H1 (cell line): ENCODE results near the gene MCEMP1. TPM values are rescaled to one million over a fixed set of nuclear protein-coding genes. Genes with fewer than 3 reads are reported as not detected.

ENCODE experiments used
- CTCF ChIA-PET: fragments of 300-600 bp; sonication (Branson Sonifier 250); formaldehyde crosslinking; loops from one replicate; lab custom pipeline; 2021; ENCODE audit not compliant: partially characterized antibody; lab: Charles Lee
- POLR2A ChIA-PET: fragments of 300-600 bp; sonication (Branson Sonifier 250); formaldehyde crosslinking; loops from one replicate; lab custom pipeline; 2021; ENCODE audit warnings: inconsistent platforms; ENCODE audit not compliant: partially characterized antibody; lab: Charles Lee
- DNase-seq, 2 experiments: peaks; one replicate each; pipeline versions ENCODE4 v3.0.0 to v3.0.0-alpha.2; 2010 to 2022; ENCODE audit warnings: low spot score in 2 of 2, low read depth in 1 of 2, mixed read lengths in 1 of 2
- FAIRE-seq: peaks from 2 replicates; lab custom pipeline; 2011; peaks lifted over from hg19 to GRCh38; lab: Jason Lieb, UNC
- H2AFZ ChIP-seq: 2 replicates; pipeline ENCODE4 v1.8.1; 2012; ENCODE audit warnings: low read length, inconsistent platforms
- H2AK5ac ChIP-seq: 2 replicates; pipeline ENCODE4 v1.6.1; 2013; ENCODE audit warnings: low read depth, low read length
- H2BK120ac ChIP-seq: replicated peaks from 2 replicates; pipeline ENCODE3; 2013; ENCODE audit warnings: low read depth, low read length, inconsistent platforms
- H2BK12ac ChIP-seq: 2 replicates; pipeline ENCODE4 v1.6.1; 2013; ENCODE audit warnings: low read depth, low read length
- H2BK15ac ChIP-seq: 2 replicates; pipeline ENCODE4 v1.6.1; 2013; ENCODE audit warnings: low read length
- H2BK20ac ChIP-seq: 2 replicates; pipeline ENCODE4 v1.6.1; 2013; ENCODE audit warnings: low read length
- H2BK5ac ChIP-seq: 2 replicates; pipeline ENCODE4 v1.6.1; 2013; ENCODE audit warnings: low read depth, low read length
- H3K14ac ChIP-seq: 2 replicates; pipeline ENCODE4 v1.6.1; 2013; ENCODE audit warnings: inconsistent platforms; ENCODE audit not compliant: insufficient read length
- H3K18ac ChIP-seq: 2 replicates; pipeline ENCODE4 v1.6.1; 2013; ENCODE audit warnings: low read length; ENCODE audit errors: extremely low read depth
- H3K23ac ChIP-seq: 2 replicates; pipeline ENCODE4 v1.6.1; 2013; ENCODE audit warnings: inconsistent platforms; ENCODE audit not compliant: insufficient read length
- H3K23me2 ChIP-seq: 2 replicates; pipeline ENCODE4 v1.6.1; 2013; ENCODE audit warnings: low read depth, low read length
- H3K27ac ChIP-seq: 2 replicates; pipeline ENCODE4 v1.6.1; 2011; ENCODE audit warnings: low read depth, low read length, inconsistent platforms
- H3K27me3 ChIP-seq, 4 experiments: replicated peaks in 1 of 4; 1 replicate in 1 of 4; 2 replicates in 3 of 4; pipeline versions ENCODE4 v1.6.1 to v1.8.1; 2011 to 2013; ENCODE audit warnings: low read length in 3 of 4, mild to moderate bottlenecking in 3 of 4, inconsistent platforms in 2 of 4, mixed read lengths in 2 of 4, moderate library complexity in 1 of 4; ENCODE audit not compliant: control insufficient read depth in 3 of 4, insufficient read depth in 3 of 4; ENCODE audit errors: extremely low read depth in 1 of 4
- H3K36me3 ChIP-seq, 4 experiments: 2 replicates each; pipeline versions ENCODE4 v1.6.1 to v1.8.1; 2011 to 2013; ENCODE audit warnings: mild to moderate bottlenecking in 4 of 4, low read length in 3 of 4, moderate library complexity in 2 of 4, control low read depth in 1 of 4, inconsistent platforms in 1 of 4; ENCODE audit not compliant: insufficient read depth in 4 of 4, control insufficient read depth in 2 of 4
- H3K4ac ChIP-seq: replicated peaks from 2 replicates; pipeline ENCODE3; 2013; ENCODE audit warnings: low read length, low read depth, mixed read lengths, inconsistent platforms; ENCODE audit not compliant: insufficient read length
- H3K4me1 ChIP-seq, 4 experiments: replicated peaks in 1 of 4; 1 replicate in 1 of 4; 2 replicates in 3 of 4; pipeline versions ENCODE4 v1.6.1 to v1.8.1; 2011 to 2013; ENCODE audit warnings: low read length in 3 of 4, inconsistent platforms in 2 of 4, mixed read lengths in 1 of 4; ENCODE audit not compliant: insufficient read depth in 4 of 4, control insufficient read depth in 3 of 4
- H3K4me2 ChIP-seq, 2 experiments: 2 replicates each; pipeline versions ENCODE4 v1.6.1 to v1.8.1; 2011 to 2013; ENCODE audit warnings: low read depth in 2 of 2, low read length in 2 of 2, control low read depth in 1 of 2, inconsistent platforms in 1 of 2, mild to moderate bottlenecking in 1 of 2; ENCODE audit not compliant: insufficient read depth in 1 of 2
- H3K4me3 ChIP-seq, 4 experiments: fragments of 200-600, 300-600 bp in 1 of 4; sonication (generic), shearing (Covaris generic), sonication (Bioruptor Twin) in 1 of 4; 2 replicates each; pipeline versions ENCODE4 v1.5.1 to v1.8.1; 2011 to 2016; ENCODE audit warnings: low read length in 4 of 4, low read depth in 3 of 4, control low read depth in 2 of 4, inconsistent platforms in 2 of 4, mild to moderate bottlenecking in 2 of 4, mixed read lengths in 1 of 4, moderate library complexity in 1 of 4; ENCODE audit not compliant: insufficient read depth in 2 of 4; ENCODE audit errors: extremely low read depth in 1 of 4
- H3K56ac ChIP-seq: replicated peaks from 2 replicates; pipeline ENCODE3; 2013; ENCODE audit warnings: low read depth, mild to moderate bottlenecking, mixed read lengths, low read length, inconsistent platforms; ENCODE audit not compliant: insufficient read length
- H3K79me1 ChIP-seq: 2 replicates; pipeline ENCODE4 v1.6.1; 2013; ENCODE audit warnings: low read depth, low read length, control low read depth
- H3K79me2 ChIP-seq, 2 experiments: 2 replicates each; pipeline versions ENCODE4 v1.6.1 to v1.8.1; 2012 to 2013; ENCODE audit warnings: low read length in 2 of 2, mild to moderate bottlenecking in 2 of 2, inconsistent platforms in 1 of 2; ENCODE audit not compliant: insufficient read depth in 2 of 2, control insufficient read depth in 1 of 2
- H3K9ac ChIP-seq, 4 experiments: replicated peaks in 1 of 4; 1 replicate in 1 of 4; 2 replicates in 3 of 4; pipeline versions ENCODE4 v1.6.1 to v1.8.1; 2011 to 2013; ENCODE audit warnings: low read depth in 3 of 4, low read length in 3 of 4, control low read depth in 2 of 4, mild to moderate bottlenecking in 2 of 4, moderate library complexity in 2 of 4, inconsistent platforms in 1 of 4; ENCODE audit errors: extremely low read depth in 1 of 4
- H3K9me3 ChIP-seq, 2 experiments: 2 replicates each; pipeline versions ENCODE4 v1.6.1 to v1.8.1; 2012 to 2013; ENCODE audit warnings: mild to moderate bottlenecking in 2 of 2, moderate library complexity in 2 of 2, control low read depth in 1 of 2, inconsistent platforms in 1 of 2, low read depth in 1 of 2, low read length in 1 of 2, mixed read lengths in 1 of 2; ENCODE audit not compliant: insufficient read depth in 2 of 2
- H4K20me1 ChIP-seq, 2 experiments: replicated peaks in 1 of 2; 2 replicates each; pipeline versions ENCODE3 to v1.8.1; 2011 to 2013; ENCODE audit warnings: inconsistent platforms in 2 of 2, low read length in 2 of 2, mild to moderate bottlenecking in 1 of 2; ENCODE audit not compliant: insufficient read depth in 2 of 2, control insufficient read depth in 1 of 2
- H4K5ac ChIP-seq: 2 replicates; pipeline ENCODE4 v1.6.1; 2013; ENCODE audit warnings: low read length, low read depth, mixed read lengths, inconsistent platforms; ENCODE audit not compliant: insufficient read length
- H4K8ac ChIP-seq: 2 replicates; pipeline ENCODE4 v1.8.0; 2013; ENCODE audit warnings: mild to moderate bottlenecking, moderate library complexity, low read length, inconsistent platforms; ENCODE audit not compliant: insufficient read depth; ENCODE audit errors: extremely low read depth
- H4K91ac ChIP-seq: replicated peaks from 2 replicates; pipeline ENCODE3; 2013; ENCODE audit warnings: low read length, mixed read lengths, inconsistent platforms; ENCODE audit not compliant: insufficient read length
- ATF2 ChIP-seq: IDR thresholded peaks from 2 replicates; pipeline ENCODE4 v1.6.1; 2012; ENCODE audit warnings: low read length, inconsistent platforms
- EGR1 ChIP-seq: IDR thresholded peaks from 2 replicates; pipeline ENCODE4 v1.6.1; 2011; ENCODE audit warnings: low read depth, low read length, borderline replicate concordance
- HDAC6 ChIP-seq: IDR thresholded peaks from one replicate; pipeline ENCODE4 v1.7.1; 2012; ENCODE audit warnings: low read depth, mild to moderate bottlenecking, inconsistent platforms, low read length, moderate library complexity
- KDM1A ChIP-seq: fragments of 200-600, 300-600 bp; sonication (generic); IDR thresholded peaks from 2 replicates; pipeline ENCODE4 v1.7.1; 2016; ENCODE audit warnings: mild to moderate bottlenecking, low read length, borderline replicate concordance
- WGBS, 2 experiments: shearing (Covaris generic) in 1 of 2; methylation state at CpG; one replicate each; pipeline versions ENCODE4 v1.1.6 to v1.1.7; 2013 to 2015; ENCODE audit warnings: low lambda C conversion rate in 2 of 2, mixed read lengths in 2 of 2, inconsistent platforms in 1 of 2, low coverage in 1 of 2, missing lambda C conversion rate in 1 of 2; ENCODE audit not compliant: insufficient replicate concordance in 2 of 2, insufficient coverage in 1 of 2, insufficient read length in 1 of 2; ENCODE audit errors: extremely low coverage in 1 of 2, missing lambda C conversion rate in 1 of 2; 5-methylcytosine and 5-hydroxymethylcytosine counted together
- polyA plus RNA-seq, 7 experiments: library from polyadenylated mRNA; depleted of rRNA in 3 of 7; stranded (reverse) in 5 of 7; unstranded in 2 of 7; fragments of >200 nt in 5 of 7; fragments of 200-250 nt in 2 of 7; gene quantifications; 1 replicate in 5 of 7; 2 replicates in 1 of 7; 4 replicates in 1 of 7; pipeline versions ENCODE4 v1.2.1 to v1.2.3, GENCODE V29; 2011 to 2013; ENCODE audit warnings: missing spikeins in 2 of 7, mixed read lengths in 2 of 7
- total RNA-seq: library from RNA; stranded (reverse); fragmentation: NEBNext Ultra II Directional; extraction: Animal tissue kit (Norgen Biotek cat#: 25700); gene quantifications from 2 replicates; pipeline ENCODE4 v1.2.1, GENCODE V29; 2021

The MCEMP1 gene
- total and polyA plus RNA-seq, 2 of the 8 experiments (the other 6 are each of a cell fraction or from before 2014, with no cell fraction given), result not detected

GRCh38 chr19:7704280-7705060, 27.6 kb downstream of the MCEMP1 start:
- H2BK120ac ChIP-seq, result no peak overlapping the region
- H3K4ac ChIP-seq, result no peak overlapping the region
- FAIRE-seq (no peak), DNase-seq (no peak)
- 0 out of 2 replicates have a peak overlapping the region, but pooled peaks have one; percentile 16 for H2BK15ac ChIP-seq
- H3K79me2 ChIP-seq, result no peaks in the 10 kb centered on the region
- H2BK12ac ChIP-seq, result no peak overlapping the region
- no peak overlapping the region for H3K14ac ChIP-seq
- no peaks in the 10 kb centered on the region for H4K20me1 ChIP-seq
- CTCF ChIA-PET, result no interaction called here
- H3K79me1 ChIP-seq, result no peaks in the 10 kb centered on the region
- no peak overlapping the region for H3K4me2 ChIP-seq
- H4K5ac ChIP-seq, result no peak overlapping the region
- no peak overlapping the region for H2AFZ ChIP-seq
- no peak overlapping the region for H3K9ac ChIP-seq
- H4K91ac ChIP-seq, result peak overlapping the region; percentile 40
- 0 out of 2 replicates have a peak, but pooled peaks cover 1% of the 10 kb centered on the region for H3K23me2 ChIP-seq
- H3K4me1 ChIP-seq, result no peaks in the 10 kb centered on the region; a peak in 1 of 7 replicates
- 0 out of 2 replicates have a peak overlapping the region, but pooled peaks have one; percentile 25 for H4K8ac ChIP-seq
- H3K23ac ChIP-seq, result no peak overlapping the region
- H3K9me3 ChIP-seq, result no peaks in the 10 kb centered on the region
- no peak overlapping the region for H3K27ac ChIP-seq
- TF ChIP-seq KDM1A, result peak; percentile 91
- no peak for TF ChIP-seq ATF2
- TF ChIP-seq EGR1, result no peak
- no peak for TF ChIP-seq HDAC6
- TF ChIP-seq, all 59 proteins: peak for 1
- H2AK5ac ChIP-seq, result 0 out of 2 replicates have a peak overlapping the region, but pooled peaks have one; percentile 24
- POLR2A ChIA-PET, result interaction anchor here (0.7 to 1.0 kb wide), 2 partner anchors 18 to 806 kb away, joined by 3 read pairs; no protein-coding TSS in a partner anchor
- no peak overlapping the region for H3K56ac ChIP-seq
- no peaks in the 10 kb centered on the region for H3K36me3 ChIP-seq
- no peak overlapping the region for H2BK20ac ChIP-seq
- no peak overlapping the region for H2BK5ac ChIP-seq
- 89% methylated on average over 6 of the region's 6 CpGs; no CpG with 5 or more reads in 1 of the 2 experiments for WGBS, 2 experiments
- H3K4me3 ChIP-seq, result no peak overlapping the region
- no peaks in the 10 kb centered on the region; a peak in 1 of 7 replicates for H3K27me3 ChIP-seq
- H3K18ac ChIP-seq, result no peak overlapping the region
